ENCODE measurements around the gene RNASE8. TPM values are rescaled to one million over a fixed set of nuclear protein-coding genes. Genes with fewer than 3 reads are reported as not detected.

RNASE8 gene
- total and polyA plus RNA-seq, 2 donors = not detected

DNA sequence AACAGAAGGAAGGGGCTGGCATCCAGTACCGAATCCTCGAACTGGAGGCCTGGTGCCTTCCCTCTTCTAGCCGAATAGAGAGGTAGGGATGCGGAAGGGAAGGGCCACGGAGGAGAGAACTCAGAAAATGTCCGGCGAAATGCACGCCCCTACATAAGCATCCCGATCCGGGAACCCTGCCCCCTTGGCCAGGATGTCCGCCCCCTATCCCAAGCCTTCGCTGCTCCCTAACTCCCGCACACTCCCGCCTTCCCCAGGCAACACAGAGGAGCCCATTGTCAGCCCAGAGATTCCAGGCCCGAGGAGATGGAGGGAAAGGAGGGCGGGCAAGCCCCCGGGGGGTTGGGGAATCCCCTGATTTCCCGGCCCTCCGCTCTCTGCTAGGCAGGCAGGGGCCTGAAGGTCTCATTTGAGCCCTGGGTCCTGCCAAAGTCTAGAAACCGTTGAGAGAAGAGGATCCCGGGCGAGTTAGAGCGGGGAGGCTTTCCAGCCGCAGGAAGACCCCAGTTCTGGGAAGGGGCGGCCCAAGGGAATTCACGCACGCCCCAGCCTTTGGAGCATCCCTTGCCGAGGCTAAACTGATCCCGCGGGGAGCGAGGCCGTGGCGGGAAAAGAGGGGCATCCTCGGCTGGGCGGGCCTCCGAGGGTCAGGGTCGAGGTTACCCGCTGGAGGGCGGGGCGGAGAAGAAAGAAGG is 11.9 kb downstream of the RNASE8 start:
- peaks cover 60 to 86% of the 10 kb centered on the region in 2 donors for H3K27me3 ChIP-seq (ENCODE audit: control insufficient read depth in 2 of 2, insufficient read depth in 1 of 2, low read length in 1 of 2)

DNA sequence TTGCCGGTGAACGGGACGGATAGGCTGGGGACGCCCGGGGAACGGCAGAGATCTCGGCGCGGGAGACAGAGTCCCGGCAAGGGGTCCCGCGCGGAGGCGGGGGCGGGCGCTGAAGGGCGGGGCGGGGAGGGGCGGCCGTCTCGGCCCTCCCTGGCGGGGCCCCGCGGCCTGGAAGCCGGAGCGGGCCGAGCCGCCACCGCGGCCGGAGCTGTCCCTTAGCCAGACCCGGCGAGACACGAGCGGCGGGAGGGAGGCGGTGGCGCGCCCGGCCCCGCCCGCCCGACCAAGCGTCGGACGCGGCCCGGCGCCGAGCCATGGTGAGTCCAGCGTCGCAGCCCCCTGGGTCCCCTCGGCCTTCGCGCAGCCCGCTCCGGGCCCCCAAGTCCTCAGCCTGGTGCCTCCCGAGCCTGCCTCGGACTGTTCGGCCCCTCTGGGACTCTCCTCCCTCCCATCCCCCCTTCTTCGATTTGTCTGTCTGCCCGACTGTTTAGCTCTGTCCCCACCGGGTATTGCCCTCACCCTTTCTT is 12.5 kb downstream of the RNASE8 start, which contains the start of gene ARHGEF40:
ARHGEF40 (plus strand) TSS at position 222 of the 527 bp plus-strand sequence; CDS start at position 315, 93 bp downstream.
- H3K27ac ChIP-seq (ENCODE audit: low read depth in 1 of 2, low read length in 1 of 2) = peak within 1 kb of the TSS; percentile 61 to 70
- DNase-seq (ENCODE audit: low read depth in 6 of 9, low spot score in 9 of 9) = no peak
- H3K9me3 ChIP-seq (ENCODE audit: control insufficient read depth in 2 of 2, insufficient read depth in 1 of 2, low read length in 1 of 2) = peaks cover 1 to 6% of the 10 kb centered on the region in 2 donors
- under 1% methylated on average over 63 of the region's 63 CpGs for WGBS
- H3K4me3 ChIP-seq (ENCODE audit: low read length in 2 of 2) = peak within 1 kb of the TSS; percentile 38 to 48
- peaks cover 15 to 34% of the 10 kb centered on the region in 2 donors for H3K4me1 ChIP-seq (ENCODE audit: control insufficient read depth in 2 of 2, insufficient read depth in 2 of 2, low read length in 2 of 2)
- no peaks in the 10 kb centered on the region for H3K36me3 ChIP-seq (ENCODE audit: control insufficient read depth in 2 of 2, insufficient read depth in 2 of 2, low read length in 1 of 2)
- peaks cover 60 to 86% of the 10 kb centered on the region in 2 donors for H3K27me3 ChIP-seq (ENCODE audit: control insufficient read depth in 2 of 2, insufficient read depth in 1 of 2, low read length in 1 of 2)

More for the DNA sequence above, 11.9 kb downstream of the RNASE8 start:
- Histone ChIP-seq H3K4me3 (ENCODE audit: low read length in 2 of 2) (peak overlapping the region; percentile 29 to 48), H3K9me3 (ENCODE audit: control insufficient read depth in 2 of 2, insufficient read depth in 1 of 2, low read length in 1 of 2) (peaks cover 1 to 6% of the 10 kb centered on the region in 2 donors), H3K36me3 (ENCODE audit: control insufficient read depth in 2 of 2, insufficient read depth in 2 of 2, low read length in 1 of 2) (no peaks in the 10 kb centered on the region), H3K27ac (ENCODE audit: low read depth in 1 of 2, low read length in 1 of 2) (peak overlapping the region in 1 of 2 donors; percentile 70), H3K4me1 (ENCODE audit: control insufficient read depth in 2 of 2, insufficient read depth in 2 of 2, low read length in 2 of 2) (peaks cover 15 to 34% of the 10 kb centered on the region in 2 donors)
- peak in 1 of 9 donors; percentile 18 for DNase-seq (ENCODE audit: low read depth in 6 of 9, low spot score in 9 of 9)
- 7% methylated on average over 40 of the region's 40 CpGs for WGBS

DNA sequence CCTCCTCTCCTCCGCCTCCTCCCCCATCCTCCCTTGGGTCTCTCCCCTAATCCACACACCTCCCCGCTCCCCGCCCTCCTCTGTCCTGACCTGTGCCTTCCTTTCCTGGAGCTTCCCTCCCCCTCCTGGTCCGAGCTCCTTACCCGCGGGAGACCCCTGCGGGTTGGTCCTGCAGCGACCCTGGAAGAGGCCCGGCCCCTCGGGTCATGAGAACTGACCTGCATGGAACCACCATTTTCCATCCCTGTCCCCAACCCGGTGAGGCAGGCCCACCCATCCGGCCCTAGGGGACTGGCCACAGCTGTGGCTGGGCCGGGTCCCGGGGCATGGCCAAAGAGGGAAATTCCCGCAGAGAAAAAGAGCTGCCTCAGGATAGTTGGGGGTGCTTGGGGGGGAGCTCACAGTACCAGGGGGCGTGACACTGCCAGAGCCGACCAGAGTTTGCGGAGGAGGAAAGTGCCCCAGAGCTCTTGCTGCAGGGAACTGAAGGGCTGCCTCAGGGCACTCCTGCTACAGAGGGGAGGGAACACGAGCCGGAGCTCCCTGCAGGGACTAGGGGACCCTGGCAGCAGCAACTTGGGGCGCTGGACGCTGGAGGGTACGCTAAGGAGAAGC is 13.1 kb downstream of the RNASE8 start:
- peaks cover 1 to 6% of the 10 kb centered on the region in 2 donors for H3K9me3 ChIP-seq (ENCODE audit: control insufficient read depth in 2 of 2, insufficient read depth in 1 of 2, low read length in 1 of 2)
- peak overlapping the region; percentile 46 to 60 for H3K27ac ChIP-seq (ENCODE audit: low read depth in 1 of 2, low read length in 1 of 2)
- H3K36me3 ChIP-seq (ENCODE audit: control insufficient read depth in 2 of 2, insufficient read depth in 2 of 2, low read length in 1 of 2) = no peaks in the 10 kb centered on the region
- peaks cover 60 to 83% of the 10 kb centered on the region in 2 donors for H3K27me3 ChIP-seq (ENCODE audit: control insufficient read depth in 2 of 2, insufficient read depth in 1 of 2, low read length in 1 of 2)
- 1% methylated on average over 23 of the region's 23 CpGs for WGBS
- H3K4me1 ChIP-seq (ENCODE audit: control insufficient read depth in 2 of 2, insufficient read depth in 2 of 2, low read length in 2 of 2) = peaks cover 15 to 34% of the 10 kb centered on the region in 2 donors
- peak in 1 of 9 donors; percentile 13 for DNase-seq (ENCODE audit: low read depth in 6 of 9, low spot score in 9 of 9)
- peak overlapping the region; percentile 38 to 48 for H3K4me3 ChIP-seq (ENCODE audit: low read length in 2 of 2)

DNA sequence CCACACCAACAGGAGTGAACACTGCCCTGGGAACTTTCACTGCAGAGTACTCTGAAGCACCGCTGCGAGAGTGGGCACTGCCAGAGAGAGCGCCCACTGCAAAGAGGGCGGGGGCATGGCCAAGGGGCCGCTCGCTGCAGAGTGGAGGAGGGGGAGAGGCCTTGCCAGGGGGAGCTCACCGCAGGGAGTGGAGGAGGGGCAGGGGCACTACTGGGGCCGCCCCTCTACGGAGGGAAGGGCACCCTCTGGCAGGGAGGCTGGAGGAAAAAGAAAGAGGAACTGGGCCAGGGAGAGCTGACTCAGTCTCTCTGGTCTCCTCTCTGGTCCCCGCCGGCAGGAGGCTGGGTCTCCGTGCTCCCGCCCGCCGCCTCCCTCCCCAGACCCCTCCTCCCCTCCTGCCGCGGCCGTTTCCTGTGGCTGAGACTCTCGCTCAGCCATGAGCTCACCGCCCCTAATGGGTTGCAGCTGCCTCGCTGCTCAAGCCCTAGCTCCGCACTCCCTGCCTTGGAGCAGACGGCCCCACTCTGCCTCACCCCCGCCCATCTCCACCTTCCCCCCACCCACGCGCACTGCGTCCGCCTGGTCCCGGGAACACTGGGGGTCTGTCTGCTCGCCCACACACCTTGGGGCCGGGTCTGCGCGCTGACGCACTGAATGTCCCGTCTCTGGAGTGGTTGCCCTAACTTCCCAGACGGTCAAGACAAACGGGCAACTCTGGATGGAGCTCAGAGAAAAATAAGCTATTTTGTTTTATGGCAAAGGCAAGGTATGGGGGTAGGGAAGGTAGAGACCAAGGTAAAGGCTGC is 13.8 kb downstream of the RNASE8 start:
- Histone ChIP-seq H3K4me1 (ENCODE audit: control insufficient read depth in 2 of 2, insufficient read depth in 2 of 2, low read length in 2 of 2) (peaks cover 15 to 34% of the 10 kb centered on the region in 2 donors), H3K27ac (ENCODE audit: low read depth in 1 of 2, low read length in 1 of 2) (peak overlapping the region; percentile 60 to 68), H3K36me3 (ENCODE audit: control insufficient read depth in 2 of 2, insufficient read depth in 2 of 2, low read length in 1 of 2) (no peaks in the 10 kb centered on the region), H3K4me3 (ENCODE audit: low read length in 2 of 2) (peak overlapping the region; percentile 35 to 48), H3K9me3 (ENCODE audit: control insufficient read depth in 2 of 2, insufficient read depth in 1 of 2, low read length in 1 of 2) (peaks cover 1 to 6% of the 10 kb centered on the region in 2 donors), H3K27me3 (ENCODE audit: control insufficient read depth in 2 of 2, insufficient read depth in 1 of 2, low read length in 1 of 2) (peaks cover 56 to 76% of the 10 kb centered on the region in 2 donors)
- WGBS = 1% methylated on average over 37 of the region's 37 CpGs
- DNase-seq (ENCODE audit: low read depth in 6 of 9, low spot score in 9 of 9) = peak in 4 of 9 donors; percentile 35 to 65 (median 46)

DNA sequence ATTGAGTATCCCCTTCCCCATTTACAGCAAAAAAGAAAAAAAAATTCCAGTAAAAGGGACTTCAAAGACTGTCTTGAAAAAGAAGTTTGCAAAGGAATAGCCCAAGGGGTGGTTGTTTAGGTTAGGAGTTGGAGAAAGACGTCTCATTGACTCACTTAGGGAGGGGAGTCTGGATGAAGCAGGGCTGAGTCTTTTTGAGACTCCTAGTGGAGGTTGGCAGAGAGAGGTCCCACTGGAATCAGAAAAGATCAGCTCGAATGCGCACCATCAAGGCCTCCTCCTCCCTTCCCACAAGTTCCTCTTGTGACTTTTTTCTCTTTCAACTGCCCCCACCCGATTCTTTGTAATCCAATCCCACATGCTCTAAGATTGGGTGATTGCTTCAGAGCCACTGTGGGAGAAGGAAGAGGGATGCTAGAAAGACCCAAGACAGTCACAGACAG is 14.4 kb downstream of the RNASE8 start:
- Histone ChIP-seq H3K36me3 (ENCODE audit: control insufficient read depth in 2 of 2, insufficient read depth in 2 of 2, low read length in 1 of 2) (no peaks in the 10 kb centered on the region), H3K9me3 (ENCODE audit: control insufficient read depth in 2 of 2, insufficient read depth in 1 of 2, low read length in 1 of 2) (peaks cover 1 to 6% of the 10 kb centered on the region in 2 donors), H3K4me3 (ENCODE audit: low read length in 2 of 2) (no peak overlapping the region), H3K27me3 (ENCODE audit: control insufficient read depth in 2 of 2, insufficient read depth in 1 of 2, low read length in 1 of 2) (peaks cover 56 to 70% of the 10 kb centered on the region in 2 donors), H3K4me1 (ENCODE audit: control insufficient read depth in 2 of 2, insufficient read depth in 2 of 2, low read length in 2 of 2) (peaks cover 15 to 34% of the 10 kb centered on the region in 2 donors), H3K27ac (ENCODE audit: low read depth in 1 of 2, low read length in 1 of 2) (no peak overlapping the region)
- no peak for DNase-seq (ENCODE audit: low read depth in 6 of 9, low spot score in 9 of 9)
- WGBS = 8% methylated on average over 4 of the region's 4 CpGs

DNA sequence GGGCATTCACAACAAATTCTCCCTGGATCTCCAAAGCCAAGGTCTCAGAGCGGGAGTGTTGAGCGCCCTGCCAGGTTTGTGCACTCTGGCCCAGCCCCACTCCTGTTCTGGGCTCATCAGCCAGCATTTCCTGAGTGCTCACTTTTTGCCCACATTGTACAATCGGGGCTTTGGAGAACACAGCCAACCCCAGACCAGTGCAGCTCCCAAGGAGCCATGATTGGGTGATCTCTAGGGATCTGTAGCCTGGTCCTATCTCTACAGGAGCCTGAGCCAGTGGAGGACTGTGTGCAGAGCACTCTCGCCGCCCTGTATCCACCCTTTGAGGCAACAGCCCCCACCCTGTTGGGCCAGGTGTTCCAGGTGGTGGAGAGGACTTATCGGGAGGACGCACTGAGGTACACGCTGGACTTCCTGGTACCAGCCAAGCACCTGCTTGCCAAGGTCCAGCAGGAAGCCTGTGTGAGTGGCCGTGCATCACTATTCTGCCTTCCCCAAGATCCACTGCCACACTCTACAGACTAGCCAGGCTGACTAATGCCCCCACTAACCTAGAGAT is 15.2 kb downstream of the RNASE8 start:
- Histone ChIP-seq H3K27me3 (ENCODE audit: control insufficient read depth in 2 of 2, insufficient read depth in 1 of 2, low read length in 1 of 2) (peaks cover 50 to 62% of the 10 kb centered on the region in 2 donors), H3K4me3 (ENCODE audit: low read length in 2 of 2) (no peak overlapping the region), H3K27ac (ENCODE audit: low read depth in 1 of 2, low read length in 1 of 2) (no peak overlapping the region), H3K4me1 (ENCODE audit: control insufficient read depth in 2 of 2, insufficient read depth in 2 of 2, low read length in 2 of 2) (peaks cover 15 to 34% of the 10 kb centered on the region in 2 donors), H3K36me3 (ENCODE audit: control insufficient read depth in 2 of 2, insufficient read depth in 2 of 2, low read length in 1 of 2) (no peaks in the 10 kb centered on the region), H3K9me3 (ENCODE audit: control insufficient read depth in 2 of 2, insufficient read depth in 1 of 2, low read length in 1 of 2) (peaks cover 1 to 6% of the 10 kb centered on the region in 2 donors)
- DNase-seq (ENCODE audit: low read depth in 6 of 9, low spot score in 9 of 9) = no peak
- WGBS = 88% methylated on average over 9 of the region's 9 CpGs

DNA sequence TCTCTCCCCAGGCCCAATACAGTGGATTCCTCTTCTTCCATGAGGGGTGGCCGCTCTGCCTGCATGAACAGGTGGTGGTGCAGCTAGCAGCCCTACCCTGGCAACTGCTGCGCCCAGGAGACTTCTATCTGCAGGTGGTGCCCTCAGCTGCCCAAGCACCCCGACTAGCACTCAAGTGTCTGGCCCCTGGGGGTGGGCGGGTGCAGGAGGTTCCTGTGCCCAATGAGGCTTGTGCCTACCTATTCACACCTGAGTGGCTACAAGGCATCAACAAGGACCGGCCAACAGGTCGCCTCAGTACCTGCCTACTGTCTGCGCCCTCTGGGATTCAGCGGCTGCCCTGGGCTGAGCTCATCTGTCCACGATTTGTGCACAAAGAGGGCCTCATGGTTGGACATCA is 16.3 kb downstream of the RNASE8 start:
- WGBS = 94% methylated on average over 9 of the region's 9 CpGs
- Histone ChIP-seq H3K4me1 (ENCODE audit: control insufficient read depth in 2 of 2, insufficient read depth in 2 of 2, low read length in 2 of 2) (peaks cover 15 to 29% of the 10 kb centered on the region in 2 donors), H3K9me3 (ENCODE audit: control insufficient read depth in 2 of 2, insufficient read depth in 1 of 2, low read length in 1 of 2) (peaks cover 1 to 6% of the 10 kb centered on the region in 2 donors), H3K27me3 (ENCODE audit: control insufficient read depth in 2 of 2, insufficient read depth in 1 of 2, low read length in 1 of 2) (peaks cover 42 to 58% of the 10 kb centered on the region in 2 donors), H3K27ac (ENCODE audit: low read depth in 1 of 2, low read length in 1 of 2) (no peak overlapping the region), H3K36me3 (ENCODE audit: control insufficient read depth in 2 of 2, insufficient read depth in 2 of 2, low read length in 1 of 2) (no peaks in the 10 kb centered on the region), H3K4me3 (ENCODE audit: low read length in 2 of 2) (no peak overlapping the region)
- no peak for DNase-seq (ENCODE audit: low read depth in 6 of 9, low spot score in 9 of 9)

DNA sequence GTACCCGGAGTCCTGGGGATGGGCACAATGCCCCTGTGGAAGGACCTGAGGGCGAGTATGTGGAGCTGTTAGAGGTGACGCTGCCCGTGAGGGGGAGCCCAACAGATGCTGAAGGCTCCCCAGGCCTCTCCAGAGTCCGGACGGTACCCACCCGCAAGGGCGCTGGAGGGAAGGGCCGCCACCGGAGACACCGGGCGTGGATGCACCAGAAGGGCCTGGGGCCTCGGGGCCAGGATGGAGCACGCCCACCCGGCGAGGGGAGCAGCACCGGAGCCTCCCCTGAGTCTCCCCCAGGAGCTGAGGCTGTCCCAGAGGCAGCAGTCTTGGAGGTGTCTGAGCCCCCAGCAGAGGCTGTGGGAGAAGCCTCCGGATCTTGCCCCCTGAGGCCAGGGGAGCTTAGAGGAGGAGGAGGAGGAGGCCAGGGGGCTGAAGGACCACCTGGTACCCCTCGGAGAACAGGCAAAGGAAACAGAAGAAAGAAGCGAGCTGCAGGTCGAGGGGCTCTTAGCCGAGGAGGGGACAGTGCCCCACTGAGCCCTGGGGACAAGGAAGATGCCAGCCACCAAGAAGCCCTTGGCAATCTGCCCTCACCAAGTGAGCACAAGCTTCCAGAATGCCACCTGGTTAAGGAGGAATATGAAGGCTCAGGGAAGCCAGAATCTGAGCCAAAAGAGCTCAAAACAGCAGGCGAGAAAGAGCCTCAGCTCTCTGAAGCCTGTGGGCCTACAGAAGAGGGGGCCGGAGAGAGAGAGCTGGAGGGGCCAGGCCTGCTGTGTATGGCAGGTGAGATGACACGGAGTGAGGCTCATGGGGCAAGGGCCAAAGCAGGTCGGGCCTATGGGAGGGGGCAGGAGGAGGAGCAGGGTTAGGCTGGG is 17.0 kb downstream of the RNASE8 start:
- DNase-seq (ENCODE audit: low read depth in 6 of 9, low spot score in 9 of 9) = no peak
- peaks cover 35 to 51% of the 10 kb centered on the region in 2 donors for H3K27me3 ChIP-seq (ENCODE audit: control insufficient read depth in 2 of 2, insufficient read depth in 1 of 2, low read length in 1 of 2)
- H3K4me3 ChIP-seq (ENCODE audit: low read length in 2 of 2) = no peak overlapping the region
- no peak overlapping the region for H3K27ac ChIP-seq (ENCODE audit: low read depth in 1 of 2, low read length in 1 of 2)
- WGBS = 97% methylated on average over 26 of the region's 26 CpGs
- H3K9me3 ChIP-seq (ENCODE audit: control insufficient read depth in 2 of 2, insufficient read depth in 1 of 2, low read length in 1 of 2) = peaks cover 1 to 6% of the 10 kb centered on the region in 2 donors
- H3K36me3 ChIP-seq (ENCODE audit: control insufficient read depth in 2 of 2, insufficient read depth in 2 of 2, low read length in 1 of 2) = no peaks in the 10 kb centered on the region
- H3K4me1 ChIP-seq (ENCODE audit: control insufficient read depth in 2 of 2, insufficient read depth in 2 of 2, low read length in 2 of 2) = peaks cover 12 to 23% of the 10 kb centered on the region in 2 donors

Data from thymus (tissue), 11 donors.